GM12891 (cell line): ENCODE data around the gene KIF16B.

Experiments used
- PAX5 ChIP-seq: IDR thresholded peaks from 2 replicates; pipeline ENCODE4 v1.6.1; 2011; ENCODE audit warnings: low read length, moderate library complexity, mild to moderate bottlenecking; ENCODE audit not compliant: insufficient read depth, severe bottlenecking
- POLR2A ChIP-seq: IDR thresholded peaks from 2 replicates; pipeline ENCODE4 v1.6.1; 2011; ENCODE audit warnings: low read depth, low read length, control low read depth
- POLR2AphosphoS5 ChIP-seq: IDR thresholded peaks from 2 replicates; pipeline ENCODE4 v1.6.1; 2011; ENCODE audit warnings: low read depth, low read length, control low read depth
- SPI1 ChIP-seq: IDR thresholded peaks from 2 replicates; pipeline ENCODE4 v1.6.1; 2011; ENCODE audit warnings: low read depth, low read length, control low read depth
- TAF1 ChIP-seq: IDR thresholded peaks from 2 replicates; pipeline ENCODE4 v1.6.1; 2011; ENCODE audit warnings: low read depth, low read length, control low read depth

- TF ChIP-seq POLR2A (no peak), POLR2AphosphoS5 (no peak), SPI1 (no peak), TAF1 (no peak), PAX5 (no peak)
Measured at GRCh38 chr20:16313917-16314316, 259.3 kb downstream of the KIF16B start.
